GM12873 (cell line): ENCODE results near the gene OR13C5.

ENCODE experiments used
- TF ChIP-seq, protein P1 (sequence below): IDR thresholded peaks from 2 replicates; pipeline ENCODE4 v1.5.1; 2012; ENCODE audit warnings: low read depth, mild to moderate bottlenecking, moderate library complexity, low read length, control low read depth; ENCODE audit not compliant: insufficient read depth; ENCODE audit errors: missing control alignments

The OR13C5 gene

DNA sequence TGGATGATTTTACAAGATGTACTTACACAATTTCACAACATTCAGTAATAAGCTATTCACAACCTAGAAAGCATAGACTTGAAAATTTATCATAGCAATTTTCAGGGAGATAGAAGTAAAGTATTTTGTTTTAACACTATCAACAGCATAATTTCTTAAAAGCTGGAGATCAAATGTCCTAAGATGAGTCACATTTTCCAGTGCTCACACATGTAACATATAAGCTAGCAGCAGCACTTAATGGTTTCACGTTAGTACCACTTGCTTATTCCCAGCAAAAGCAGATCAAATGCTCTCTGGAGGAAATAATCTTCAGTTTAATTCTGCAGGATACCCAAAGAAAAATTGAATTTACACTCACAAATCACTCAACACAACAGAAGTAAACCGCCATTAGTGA, 23.8 kb downstream of the OR13C5 start:
- TF ChIP-seq, protein P1, sequence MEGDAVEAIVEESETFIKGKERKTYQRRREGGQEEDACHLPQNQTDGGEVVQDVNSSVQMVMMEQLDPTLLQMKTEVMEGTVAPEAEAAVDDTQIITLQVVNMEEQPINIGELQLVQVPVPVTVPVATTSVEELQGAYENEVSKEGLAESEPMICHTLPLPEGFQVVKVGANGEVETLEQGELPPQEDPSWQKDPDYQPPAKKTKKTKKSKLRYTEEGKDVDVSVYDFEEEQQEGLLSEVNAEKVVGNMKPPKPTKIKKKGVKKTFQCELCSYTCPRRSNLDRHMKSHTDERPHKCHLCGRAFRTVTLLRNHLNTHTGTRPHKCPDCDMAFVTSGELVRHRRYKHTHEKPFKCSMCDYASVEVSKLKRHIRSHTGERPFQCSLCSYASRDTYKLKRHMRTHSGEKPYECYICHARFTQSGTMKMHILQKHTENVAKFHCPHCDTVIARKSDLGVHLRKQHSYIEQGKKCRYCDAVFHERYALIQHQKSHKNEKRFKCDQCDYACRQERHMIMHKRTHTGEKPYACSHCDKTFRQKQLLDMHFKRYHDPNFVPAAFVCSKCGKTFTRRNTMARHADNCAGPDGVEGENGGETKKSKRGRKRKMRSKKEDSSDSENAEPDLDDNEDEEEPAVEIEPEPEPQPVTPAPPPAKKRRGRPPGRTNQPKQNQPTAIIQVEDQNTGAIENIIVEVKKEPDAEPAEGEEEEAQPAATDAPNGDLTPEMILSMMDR = no peak

DNA sequence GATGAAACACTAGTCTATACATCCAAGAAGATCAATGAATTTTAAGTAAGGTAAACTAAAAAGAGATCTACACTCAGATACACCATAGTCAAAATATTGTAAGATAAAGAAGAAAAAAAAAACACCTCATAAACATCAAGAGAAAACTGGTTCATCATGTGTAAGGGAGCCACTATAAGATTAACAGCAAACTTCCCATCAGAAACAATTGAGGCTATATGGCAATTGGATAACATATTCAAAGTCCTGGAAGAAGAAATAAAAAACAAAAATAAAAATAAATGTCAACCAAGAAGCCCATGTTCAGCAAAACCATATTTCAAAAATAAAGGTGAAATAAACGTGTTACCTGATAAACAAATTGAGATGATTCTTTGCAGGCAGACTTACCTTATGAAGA, 26.6 kb downstream of the OR13C5 start:
- TF ChIP-seq, protein P1 = no peak

GRCh38 chr9:104568868-104569267, 30.3 kb downstream of the OR13C5 start, which contains the start of gene OR13C8:
Gene OR13C8 (plus strand): TSS chr9:104569168. CDS start chr9:104569168, 0 bp downstream.
- TF ChIP-seq, protein P1 = no peak

DNA sequence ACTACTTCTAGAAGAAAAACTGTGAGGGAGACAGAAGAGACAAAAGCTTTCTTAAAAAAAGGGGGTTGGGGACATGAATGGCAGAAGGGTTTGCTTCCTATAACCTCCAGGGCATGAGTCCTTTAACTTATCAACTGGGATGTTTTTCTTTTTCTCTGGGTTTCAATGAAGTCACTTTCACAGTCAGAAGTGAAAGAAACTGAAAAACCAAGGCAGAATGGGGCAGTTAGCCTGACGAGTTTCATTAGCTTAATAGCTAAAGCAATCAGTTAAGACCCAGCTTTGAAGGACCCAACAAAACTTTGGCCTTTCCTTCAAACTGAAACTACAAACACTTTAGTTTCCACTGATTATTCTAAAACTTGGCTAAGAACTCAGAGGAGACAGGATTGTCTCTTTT, 34.9 kb downstream of the OR13C5 start:
- TF ChIP-seq, protein P1 = no peak

DNA sequence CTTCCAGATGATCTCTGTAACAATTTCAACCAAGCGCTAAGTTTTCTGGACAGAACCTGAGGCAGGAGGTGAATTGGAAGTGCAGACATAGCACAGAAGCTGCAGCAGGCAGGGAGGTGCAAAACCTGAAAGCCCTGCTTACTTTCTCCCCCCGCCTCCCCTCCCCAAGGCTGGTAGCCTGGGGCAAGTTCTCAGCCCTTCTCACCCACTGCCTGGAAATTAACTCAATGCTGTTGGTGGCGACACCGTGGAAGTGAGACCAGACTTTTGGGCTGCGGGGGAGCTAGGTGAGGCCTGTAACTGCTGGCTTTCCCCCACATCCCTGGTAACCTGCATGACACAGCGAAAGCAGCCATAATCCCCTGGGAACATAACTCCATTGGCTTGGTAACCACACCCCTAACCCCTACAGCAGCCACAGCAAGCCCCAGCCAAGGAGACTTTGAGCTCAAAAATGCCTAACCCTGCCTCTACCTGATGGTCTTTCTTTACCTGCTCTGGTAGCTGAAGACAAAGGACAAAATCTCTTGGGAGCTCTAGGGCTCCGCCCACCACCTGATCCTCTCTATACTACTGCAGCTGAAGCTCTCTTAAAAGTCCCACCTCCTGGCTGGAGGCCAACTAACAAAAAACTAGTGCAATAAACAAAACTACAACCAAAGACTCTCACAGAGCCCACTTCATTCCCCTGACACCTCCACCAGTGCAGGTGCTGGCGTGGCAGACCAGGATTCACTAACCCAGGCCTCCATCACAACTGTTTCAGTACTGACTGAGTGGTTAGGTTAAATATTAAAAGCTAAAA, 42.2 kb downstream of the OR13C5 start:
- TF ChIP-seq, protein P1 = no peak

- TF ChIP-seq, protein P1 = no peak
Observed at GRCh38 chr9:104555521-104555920, 43.7 kb downstream of the OR13C5 start.

DNA sequence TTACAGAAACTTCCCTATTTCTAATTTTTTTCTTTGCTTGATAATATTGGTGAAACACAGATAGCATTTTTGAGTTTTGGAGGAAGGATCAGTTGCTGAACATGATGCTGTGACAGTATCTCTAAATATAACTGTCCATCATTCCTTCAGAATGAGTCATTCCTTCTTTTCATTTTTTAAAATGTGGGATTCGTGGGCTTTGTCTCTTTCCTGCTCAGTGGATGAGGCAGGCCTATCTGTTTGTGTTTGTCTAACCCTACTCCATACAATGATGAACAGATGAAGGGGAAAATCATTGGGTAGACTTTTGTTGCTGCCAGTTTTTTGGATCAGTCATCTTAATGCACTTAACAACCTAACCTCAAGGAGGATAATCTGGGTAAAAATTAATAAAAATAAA, 46.0 kb downstream of the OR13C5 start:
- TF ChIP-seq, protein P1 = no peak
